Measurements from ENCODE around the gene SAFB. TPM values are rescaled to one million over a fixed set of nuclear protein-coding genes. Genes with fewer than 3 reads are reported as not detected.

SAFB gene
- total RNA-seq, 2 experiments from 2014 or later, result 195 to 200 TPM

- Mint-ChIP-seq H3K36me3 (ENCODE audit: low read depth) (peaks cover 60% of the 10 kb centered on the region), H3K27me3 (no peaks in the 10 kb centered on the region), H3K4me3 (no peak overlapping the region), H3K9me3 (no peaks in the 10 kb centered on the region), H3K27ac (peak overlapping the region; percentile 47), H3K4me1 (ENCODE audit: low read depth) (peaks cover 51% of the 10 kb centered on the region)
- intact Hi-C loops (cut with DNase I, micrococcal nuclease), result no loop called here
- no peak overlapping the region for H3K4me3 ChIP-seq (ENCODE audit: low read length)
- no peaks in the 10 kb centered on the region for H3K27me3 ChIP-seq (ENCODE audit: control insufficient read depth in 1 of 2, insufficient read depth in 2 of 2, low read length in 2 of 2)
- CTCF ChIA-PET, result no interaction called here
- H3K27ac ChIP-seq (ENCODE audit: low read depth in 1 of 2, low read length in 2 of 2), result no peak overlapping the region
- POLR2A ChIA-PET, result interaction anchor here (2.2 kb wide), 1 partner anchor 15 kb away, joined by 8 read pairs; the partner anchor contains the start of genes SAFB and SAFB2
- H3K9me3 ChIP-seq (ENCODE audit: control insufficient read depth in 1 of 2, insufficient read depth in 1 of 2, low read length in 2 of 2), result no peaks in the 10 kb centered on the region
- ATAC-seq (ENCODE audit: poor library complexity), result no peak
- TF ChIP-seq CTCF (IDR thresholded peaks at IDR 0.05), result no peak
- H3K4me1 ChIP-seq (ENCODE audit: insufficient read depth, low read length), result peaks cover 20% of the 10 kb centered on the region
- no peak for DNase-seq
- peaks cover 43% of the 10 kb centered on the region for H3K36me3 ChIP-seq (ENCODE audit: insufficient read depth, low read length)
Observed at GRCh38 chr19:5637971-5638370, 15.1 kb downstream of the SAFB start.

- peaks cover 68% of the 10 kb centered on the region for H3K36me3 Mint-ChIP-seq (ENCODE audit: low read depth)
- POLR2A ChIA-PET, result interaction anchor here (1.1 kb wide), 1 partner anchor 19 kb away, joined by 4 read pairs; the partner anchor contains the start of genes SAFB and SAFB2
- H3K27ac Mint-ChIP-seq, result peak overlapping the region; percentile 13
- CTCF ChIA-PET, result no interaction called here
- peaks cover 56% of the 10 kb centered on the region for H3K36me3 ChIP-seq (ENCODE audit: insufficient read depth, low read length)
- H3K27ac ChIP-seq (ENCODE audit: low read depth in 1 of 2, low read length in 2 of 2), result no peak overlapping the region
- intact Hi-C loops (cut with DNase I, micrococcal nuclease), result no loop called here
- peaks cover 44% of the 10 kb centered on the region for H3K4me1 Mint-ChIP-seq (ENCODE audit: low read depth)
- no peaks in the 10 kb centered on the region for H3K27me3 Mint-ChIP-seq
- ATAC-seq (ENCODE audit: poor library complexity) (no peak), DNase-seq (no peak)
- H3K27me3 ChIP-seq (ENCODE audit: control insufficient read depth in 1 of 2, insufficient read depth in 2 of 2, low read length in 2 of 2), result no peaks in the 10 kb centered on the region
- no peak overlapping the region for H3K4me3 Mint-ChIP-seq
- H3K4me3 ChIP-seq (ENCODE audit: low read length), result no peak overlapping the region
- no peak for TF ChIP-seq CTCF (IDR thresholded peaks at IDR 0.05)
- H3K4me1 ChIP-seq (ENCODE audit: insufficient read depth, low read length), result peaks cover 6% of the 10 kb centered on the region
- H3K9me3 ChIP-seq (ENCODE audit: control insufficient read depth in 1 of 2, insufficient read depth in 1 of 2, low read length in 2 of 2), result no peaks in the 10 kb centered on the region
- no peaks in the 10 kb centered on the region for H3K9me3 Mint-ChIP-seq
Observed at GRCh38 chr19:5641171-5641570, 18.3 kb downstream of the SAFB start.

GRCh38 chr19:5642204-5642603 lies 19.3 kb downstream of the SAFB start:
- DNase-seq (no peak), ATAC-seq (ENCODE audit: poor library complexity) (no peak)
- H3K27ac Mint-ChIP-seq, result no peak overlapping the region
- Histone ChIP-seq H3K36me3 (ENCODE audit: insufficient read depth, low read length) (peaks cover 66% of the 10 kb centered on the region), H3K4me3 (ENCODE audit: low read length) (no peak overlapping the region), H3K9me3 (ENCODE audit: control insufficient read depth in 1 of 2, insufficient read depth in 1 of 2, low read length in 2 of 2) (no peaks in the 10 kb centered on the region), H3K4me1 (ENCODE audit: insufficient read depth, low read length) (peaks cover 5% of the 10 kb centered on the region), H3K27ac (ENCODE audit: low read depth in 1 of 2, low read length in 2 of 2) (no peak overlapping the region), H3K27me3 (ENCODE audit: control insufficient read depth in 1 of 2, insufficient read depth in 2 of 2, low read length in 2 of 2) (no peaks in the 10 kb centered on the region)
- H3K4me1 Mint-ChIP-seq (ENCODE audit: low read depth), result peaks cover 44% of the 10 kb centered on the region
- no peak for TF ChIP-seq CTCF (IDR thresholded peaks at IDR 0.05)
- CTCF ChIA-PET, result no interaction called here
- intact Hi-C loops (cut with DNase I, micrococcal nuclease), result no loop called here
- POLR2A ChIA-PET, result interaction anchor here (1.3 kb wide), 1 partner anchor 19 kb away, joined by 6 read pairs; the partner anchor contains the start of genes SAFB and SAFB2
- H3K36me3 Mint-ChIP-seq (ENCODE audit: low read depth), result peaks cover 79% of the 10 kb centered on the region
- no peaks in the 10 kb centered on the region for H3K9me3 Mint-ChIP-seq
- no peak overlapping the region for H3K4me3 Mint-ChIP-seq
- no peaks in the 10 kb centered on the region for H3K27me3 Mint-ChIP-seq
